ENCODE results near the gene GHRH.

DNA sequence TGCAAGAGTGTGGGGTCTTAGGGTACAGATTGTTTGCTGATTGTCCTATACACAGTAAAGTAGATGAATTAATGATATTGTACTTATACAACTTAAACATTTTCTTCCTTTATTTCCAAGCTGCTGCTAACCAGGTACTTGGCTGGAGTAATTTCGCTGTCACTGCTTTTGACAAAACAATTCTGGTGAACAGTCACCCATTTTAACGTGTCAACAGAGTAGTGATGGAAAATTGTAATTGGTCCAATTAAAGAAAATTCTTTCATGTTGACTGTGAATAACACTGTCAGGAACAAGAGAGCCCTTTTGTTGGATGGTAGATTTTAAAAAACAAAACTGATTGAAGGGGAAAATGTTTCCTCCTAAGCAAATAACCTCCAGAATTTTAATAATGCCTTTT, 55.8 kb downstream of the GHRH start:
- TF ChIP-seq, protein P1, sequence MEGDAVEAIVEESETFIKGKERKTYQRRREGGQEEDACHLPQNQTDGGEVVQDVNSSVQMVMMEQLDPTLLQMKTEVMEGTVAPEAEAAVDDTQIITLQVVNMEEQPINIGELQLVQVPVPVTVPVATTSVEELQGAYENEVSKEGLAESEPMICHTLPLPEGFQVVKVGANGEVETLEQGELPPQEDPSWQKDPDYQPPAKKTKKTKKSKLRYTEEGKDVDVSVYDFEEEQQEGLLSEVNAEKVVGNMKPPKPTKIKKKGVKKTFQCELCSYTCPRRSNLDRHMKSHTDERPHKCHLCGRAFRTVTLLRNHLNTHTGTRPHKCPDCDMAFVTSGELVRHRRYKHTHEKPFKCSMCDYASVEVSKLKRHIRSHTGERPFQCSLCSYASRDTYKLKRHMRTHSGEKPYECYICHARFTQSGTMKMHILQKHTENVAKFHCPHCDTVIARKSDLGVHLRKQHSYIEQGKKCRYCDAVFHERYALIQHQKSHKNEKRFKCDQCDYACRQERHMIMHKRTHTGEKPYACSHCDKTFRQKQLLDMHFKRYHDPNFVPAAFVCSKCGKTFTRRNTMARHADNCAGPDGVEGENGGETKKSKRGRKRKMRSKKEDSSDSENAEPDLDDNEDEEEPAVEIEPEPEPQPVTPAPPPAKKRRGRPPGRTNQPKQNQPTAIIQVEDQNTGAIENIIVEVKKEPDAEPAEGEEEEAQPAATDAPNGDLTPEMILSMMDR (IDR thresholded peaks at IDR 0.05; ENCODE audit: low read depth, low read length), result no peak
- no peak for TF ChIP-seq EZH2phosphoT487 (IDR thresholded peaks at IDR 0.05; ENCODE audit: low read depth)
